Measurements from ENCODE around the gene DOCK2. TPM values are rescaled to one million over a fixed set of nuclear protein-coding genes. Genes with fewer than 3 reads are reported as not detected.

DOCK2 gene
- total and polyA plus RNA-seq, 9 of the 15 experiments (the other 6 are each of a cell fraction or from before 2014, with no cell fraction given) = 4.5 to 42.6 (median 20.5) TPM

DNA sequence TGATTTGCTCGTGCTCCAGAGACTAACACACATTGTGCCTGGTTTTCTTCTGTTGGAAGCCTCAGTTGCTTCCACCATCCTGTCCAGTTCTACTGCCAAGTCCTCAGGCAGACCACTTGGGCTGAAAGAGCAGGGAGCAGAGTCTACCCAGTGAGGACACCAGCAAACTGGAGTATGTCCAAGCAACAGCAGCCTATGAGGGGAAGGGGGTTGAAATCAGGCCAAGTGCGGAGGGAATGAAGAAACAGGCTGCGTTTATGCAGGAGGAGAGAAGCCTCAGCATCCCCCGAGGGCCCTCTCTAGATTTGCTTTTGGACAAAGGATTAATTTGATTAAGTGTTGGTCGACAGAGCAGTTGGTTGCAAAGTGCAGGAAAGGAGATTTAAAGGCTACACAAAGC lies 14.5 kb downstream of the DOCK2 start (continued):
- TF ChIP-seq, protein P1, sequence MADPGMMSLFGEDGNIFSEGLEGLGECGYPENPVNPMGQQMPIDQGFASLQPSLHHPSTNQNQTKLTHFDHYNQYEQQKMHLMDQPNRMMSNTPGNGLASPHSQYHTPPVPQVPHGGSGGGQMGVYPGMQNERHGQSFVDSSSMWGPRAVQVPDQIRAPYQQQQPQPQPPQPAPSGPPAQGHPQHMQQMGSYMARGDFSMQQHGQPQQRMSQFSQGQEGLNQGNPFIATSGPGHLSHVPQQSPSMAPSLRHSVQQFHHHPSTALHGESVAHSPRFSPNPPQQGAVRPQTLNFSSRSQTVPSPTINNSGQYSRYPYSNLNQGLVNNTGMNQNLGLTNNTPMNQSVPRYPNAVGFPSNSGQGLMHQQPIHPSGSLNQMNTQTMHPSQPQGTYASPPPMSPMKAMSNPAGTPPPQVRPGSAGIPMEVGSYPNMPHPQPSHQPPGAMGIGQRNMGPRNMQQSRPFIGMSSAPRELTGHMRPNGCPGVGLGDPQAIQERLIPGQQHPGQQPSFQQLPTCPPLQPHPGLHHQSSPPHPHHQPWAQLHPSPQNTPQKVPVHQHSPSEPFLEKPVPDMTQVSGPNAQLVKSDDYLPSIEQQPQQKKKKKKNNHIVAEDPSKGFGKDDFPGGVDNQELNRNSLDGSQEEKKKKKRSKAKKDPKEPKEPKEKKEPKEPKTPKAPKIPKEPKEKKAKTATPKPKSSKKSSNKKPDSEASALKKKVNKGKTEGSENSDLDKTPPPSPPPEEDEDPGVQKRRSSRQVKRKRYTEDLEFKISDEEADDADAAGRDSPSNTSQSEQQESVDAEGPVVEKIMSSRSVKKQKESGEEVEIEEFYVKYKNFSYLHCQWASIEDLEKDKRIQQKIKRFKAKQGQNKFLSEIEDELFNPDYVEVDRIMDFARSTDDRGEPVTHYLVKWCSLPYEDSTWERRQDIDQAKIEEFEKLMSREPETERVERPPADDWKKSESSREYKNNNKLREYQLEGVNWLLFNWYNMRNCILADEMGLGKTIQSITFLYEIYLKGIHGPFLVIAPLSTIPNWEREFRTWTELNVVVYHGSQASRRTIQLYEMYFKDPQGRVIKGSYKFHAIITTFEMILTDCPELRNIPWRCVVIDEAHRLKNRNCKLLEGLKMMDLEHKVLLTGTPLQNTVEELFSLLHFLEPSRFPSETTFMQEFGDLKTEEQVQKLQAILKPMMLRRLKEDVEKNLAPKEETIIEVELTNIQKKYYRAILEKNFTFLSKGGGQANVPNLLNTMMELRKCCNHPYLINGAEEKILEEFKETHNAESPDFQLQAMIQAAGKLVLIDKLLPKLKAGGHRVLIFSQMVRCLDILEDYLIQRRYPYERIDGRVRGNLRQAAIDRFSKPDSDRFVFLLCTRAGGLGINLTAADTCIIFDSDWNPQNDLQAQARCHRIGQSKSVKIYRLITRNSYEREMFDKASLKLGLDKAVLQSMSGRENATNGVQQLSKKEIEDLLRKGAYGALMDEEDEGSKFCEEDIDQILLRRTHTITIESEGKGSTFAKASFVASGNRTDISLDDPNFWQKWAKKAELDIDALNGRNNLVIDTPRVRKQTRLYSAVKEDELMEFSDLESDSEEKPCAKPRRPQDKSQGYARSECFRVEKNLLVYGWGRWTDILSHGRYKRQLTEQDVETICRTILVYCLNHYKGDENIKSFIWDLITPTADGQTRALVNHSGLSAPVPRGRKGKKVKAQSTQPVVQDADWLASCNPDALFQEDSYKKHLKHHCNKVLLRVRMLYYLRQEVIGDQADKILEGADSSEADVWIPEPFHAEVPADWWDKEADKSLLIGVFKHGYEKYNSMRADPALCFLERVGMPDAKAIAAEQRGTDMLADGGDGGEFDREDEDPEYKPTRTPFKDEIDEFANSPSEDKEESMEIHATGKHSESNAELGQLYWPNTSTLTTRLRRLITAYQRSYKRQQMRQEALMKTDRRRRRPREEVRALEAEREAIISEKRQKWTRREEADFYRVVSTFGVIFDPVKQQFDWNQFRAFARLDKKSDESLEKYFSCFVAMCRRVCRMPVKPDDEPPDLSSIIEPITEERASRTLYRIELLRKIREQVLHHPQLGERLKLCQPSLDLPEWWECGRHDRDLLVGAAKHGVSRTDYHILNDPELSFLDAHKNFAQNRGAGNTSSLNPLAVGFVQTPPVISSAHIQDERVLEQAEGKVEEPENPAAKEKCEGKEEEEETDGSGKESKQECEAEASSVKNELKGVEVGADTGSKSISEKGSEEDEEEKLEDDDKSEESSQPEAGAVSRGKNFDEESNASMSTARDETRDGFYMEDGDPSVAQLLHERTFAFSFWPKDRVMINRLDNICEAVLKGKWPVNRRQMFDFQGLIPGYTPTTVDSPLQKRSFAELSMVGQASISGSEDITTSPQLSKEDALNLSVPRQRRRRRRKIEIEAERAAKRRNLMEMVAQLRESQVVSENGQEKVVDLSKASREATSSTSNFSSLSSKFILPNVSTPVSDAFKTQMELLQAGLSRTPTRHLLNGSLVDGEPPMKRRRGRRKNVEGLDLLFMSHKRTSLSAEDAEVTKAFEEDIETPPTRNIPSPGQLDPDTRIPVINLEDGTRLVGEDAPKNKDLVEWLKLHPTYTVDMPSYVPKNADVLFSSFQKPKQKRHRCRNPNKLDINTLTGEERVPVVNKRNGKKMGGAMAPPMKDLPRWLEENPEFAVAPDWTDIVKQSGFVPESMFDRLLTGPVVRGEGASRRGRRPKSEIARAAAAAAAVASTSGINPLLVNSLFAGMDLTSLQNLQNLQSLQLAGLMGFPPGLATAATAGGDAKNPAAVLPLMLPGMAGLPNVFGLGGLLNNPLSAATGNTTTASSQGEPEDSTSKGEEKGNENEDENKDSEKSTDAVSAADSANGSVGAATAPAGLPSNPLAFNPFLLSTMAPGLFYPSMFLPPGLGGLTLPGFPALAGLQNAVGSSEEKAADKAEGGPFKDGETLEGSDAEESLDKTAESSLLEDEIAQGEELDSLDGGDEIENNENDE (IDR thresholded peaks at IDR 0.05; ENCODE audit: low read depth, low read length) = no peak

Measured in K562 (cell line).